ENCODE measurements around the gene MXD4. TPM values are rescaled to one million over a fixed set of nuclear protein-coding genes. Genes with fewer than 3 reads are reported as not detected.

MXD4 gene
- total RNA-seq, 1 experiment from 2014 or later, result 22.0 TPM

GRCh38 chr4:2259541-2260343 is 2.2 kb downstream of the MXD4 start:
- BruUV-seq (replicated peaks), result no TSS peak
- POLR2A ChIA-PET, result no interaction called here
- CTCF ChIA-PET, result no interaction called here
- no peak overlapping the region; the same call in 1 of the 2 replicates for H3K27ac ChIP-seq (ENCODE audit: low read depth, low read length)
- no peaks in the 10 kb centered on the region for H3K9me3 ChIP-seq (ENCODE audit: control insufficient read depth in 1 of 2, insufficient read depth in 1 of 2, low read depth in 1 of 2, low read length in 2 of 2)
- ATAC-seq (no peak), DNase-seq (ENCODE audit: low read depth, low spot score) (no peak)
- H3K9me2 ChIP-seq (ENCODE audit: insufficient read depth), result no peaks in the 10 kb centered on the region
- no peak overlapping the region for H3K9ac ChIP-seq (ENCODE audit: low read length)
- no peaks in the 10 kb centered on the region for H4K20me1 ChIP-seq (ENCODE audit: insufficient read depth)
- TF ChIP-seq EGR1 (IDR thresholded peaks at IDR 0.05; ENCODE audit: low read depth) (no peak), ZNF274 (IDR thresholded peaks at IDR 0.05; ENCODE audit: low read depth, low read length) (no peak), POLR2A (IDR thresholded peaks at IDR 0.05; ENCODE audit: borderline replicate concordance, extremely low read depth, insufficient read depth, insufficient read length) (no peak), FOSL1 (IDR thresholded peaks at IDR 0.05; ENCODE audit: low read depth) (no peak), SIN3A (IDR thresholded peaks at IDR 0.05; ENCODE audit: low read depth) (no peak), ELF1 (IDR thresholded peaks at IDR 0.05; ENCODE audit: borderline replicate concordance, low read depth) (no peak), TCF7L2 (IDR thresholded peaks at IDR 0.05; ENCODE audit: borderline replicate concordance, extremely low read depth, insufficient read depth, insufficient read length) (no peak), SP1 (IDR thresholded peaks at IDR 0.05; ENCODE audit: low read depth) (no peak), EZH2phosphoT487 (IDR thresholded peaks at IDR 0.05; ENCODE audit: borderline replicate concordance) (no peak), ATF3 (IDR thresholded peaks at IDR 0.05) (no peak), ZBTB33 (IDR thresholded peaks at IDR 0.05; ENCODE audit: extremely low read depth, insufficient replicate concordance, low read length) (no peak), MAX (IDR thresholded peaks at IDR 0.05) (no peak), YY1 (IDR thresholded peaks at IDR 0.05; ENCODE audit: extremely low read depth, insufficient replicate concordance, low read depth, low read length) (no peak), POLR2AphosphoS5 (IDR thresholded peaks at IDR 0.05; ENCODE audit: low read depth, low read length) (no peak), JUND (IDR thresholded peaks at IDR 0.05) (no peak), CEBPB (IDR thresholded peaks at IDR 0.05; ENCODE audit: low read depth) (no peak), REST (IDR thresholded peaks at IDR 0.05; ENCODE audit: low read depth) (no peak), EZH2 (IDR thresholded peaks at IDR 0.05) (no peak), RAD21 (IDR thresholded peaks at IDR 0.05; ENCODE audit: low read depth) (no peak)
- no peaks in the 10 kb centered on the region for H3K27me3 ChIP-seq (ENCODE audit: insufficient read depth, low read length)
- H3K4me1 ChIP-seq (ENCODE audit: control insufficient read depth in 1 of 2, insufficient read depth in 2 of 2, low read length in 2 of 2), result peaks cover 9 to 15% of the 10 kb centered on the region in 2 experiments; a peak in 3 of 4 replicates
- intact Hi-C loops (cut with micrococcal nuclease), result loop anchor here (5.0 kb wide), 1 partner anchor 153 kb away; no protein-coding TSS in a partner anchor
- H3K4me2 ChIP-seq (ENCODE audit: low read length), result no peak overlapping the region
- H3K79me2 ChIP-seq (ENCODE audit: insufficient read depth, low read length), result no peaks in the 10 kb centered on the region
- no peaks in the 10 kb centered on the region for H3K36me3 ChIP-seq (ENCODE audit: control insufficient read depth in 1 of 2, insufficient read depth in 2 of 2, low read length in 2 of 2)
- no peak overlapping the region for H3K4me3 ChIP-seq (replicated peaks in 1 of 2; ENCODE audit: low read depth in 1 of 2, low read length in 2 of 2)
- RAD21 ChIA-PET (ENCODE audit: low non-redundant PET in 1 of 2, low total read pairs in 2 of 2, uncharacterized antibody in 2 of 2, unreplicated experiment in 2 of 2), result no interaction called here
- H2AFZ ChIP-seq (ENCODE audit: low read depth, low read length, poor library complexity, severe bottlenecking), result no peak overlapping the region
